ENCODE results near the gene DIAPH2. TPM values are rescaled to one million over a fixed set of nuclear protein-coding genes. Genes with fewer than 3 reads are reported as not detected.

DIAPH2 gene
- total RNA-seq, 3 donors from 2014 or later: 27.4 to 66.4 (median 30.8) TPM

DNA sequence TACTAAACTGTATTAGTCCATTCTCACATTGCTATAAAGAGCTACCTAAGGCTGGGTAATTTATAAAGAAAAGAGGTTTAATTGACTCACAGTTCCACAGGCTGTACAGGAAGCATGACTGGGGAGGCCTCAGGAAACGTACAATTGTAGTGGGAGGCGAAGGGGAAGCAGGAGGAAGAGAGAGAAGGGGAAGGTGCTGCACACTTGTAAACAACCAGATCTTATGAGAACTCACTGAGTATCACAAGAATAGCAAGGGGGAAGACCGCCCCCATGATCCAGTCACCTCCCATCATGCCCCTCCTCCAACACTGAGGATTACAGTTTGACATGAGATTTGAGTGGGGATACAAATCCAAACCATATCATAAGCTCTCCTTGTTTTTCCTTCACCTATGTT lies 239.9 kb downstream of the DIAPH2 start:
- intact Hi-C loops (cut with DNase I; ENCODE audit: low total_unique reads): no loop called here
- Histone ChIP-seq H3K9me3 (no peaks in the 10 kb centered on the region), H3K27ac (no peak overlapping the region), H3K4me3 (no peak overlapping the region), H3K4me1 (no peaks in the 10 kb centered on the region), H3K36me3 (no peaks in the 10 kb centered on the region), H3K27me3 (peaks cover 0 to 11% of the 10 kb centered on the region in 2 donors)
- TF ChIP-seq POLR2AphosphoS5 (IDR thresholded peaks at IDR 0.05) (no peak), POLR2A (IDR thresholded peaks at IDR 0.05) (no peak)
- TF ChIP-seq, protein P1, sequence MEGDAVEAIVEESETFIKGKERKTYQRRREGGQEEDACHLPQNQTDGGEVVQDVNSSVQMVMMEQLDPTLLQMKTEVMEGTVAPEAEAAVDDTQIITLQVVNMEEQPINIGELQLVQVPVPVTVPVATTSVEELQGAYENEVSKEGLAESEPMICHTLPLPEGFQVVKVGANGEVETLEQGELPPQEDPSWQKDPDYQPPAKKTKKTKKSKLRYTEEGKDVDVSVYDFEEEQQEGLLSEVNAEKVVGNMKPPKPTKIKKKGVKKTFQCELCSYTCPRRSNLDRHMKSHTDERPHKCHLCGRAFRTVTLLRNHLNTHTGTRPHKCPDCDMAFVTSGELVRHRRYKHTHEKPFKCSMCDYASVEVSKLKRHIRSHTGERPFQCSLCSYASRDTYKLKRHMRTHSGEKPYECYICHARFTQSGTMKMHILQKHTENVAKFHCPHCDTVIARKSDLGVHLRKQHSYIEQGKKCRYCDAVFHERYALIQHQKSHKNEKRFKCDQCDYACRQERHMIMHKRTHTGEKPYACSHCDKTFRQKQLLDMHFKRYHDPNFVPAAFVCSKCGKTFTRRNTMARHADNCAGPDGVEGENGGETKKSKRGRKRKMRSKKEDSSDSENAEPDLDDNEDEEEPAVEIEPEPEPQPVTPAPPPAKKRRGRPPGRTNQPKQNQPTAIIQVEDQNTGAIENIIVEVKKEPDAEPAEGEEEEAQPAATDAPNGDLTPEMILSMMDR (IDR thresholded peaks at IDR 0.05): no peak
- DNase-seq (ENCODE audit: low spot score in 2 of 2): no peak

- intact Hi-C loops (cut with DNase I; ENCODE audit: low total_unique reads): no loop called here
- no peak for TF ChIP-seq POLR2A (IDR thresholded peaks at IDR 0.05)
- no peak for TF ChIP-seq POLR2AphosphoS5 (IDR thresholded peaks at IDR 0.05)
- TF ChIP-seq, protein P1 (IDR thresholded peaks at IDR 0.05): no peak
- H3K27me3 ChIP-seq: peaks cover 0 to 7% of the 10 kb centered on the region in 2 donors
- no peaks in the 10 kb centered on the region for H3K9me3 ChIP-seq
- H3K4me3 ChIP-seq: no peak overlapping the region
- no peak for DNase-seq (ENCODE audit: low spot score in 2 of 2)
- no peaks in the 10 kb centered on the region for H3K36me3 ChIP-seq
- H3K27ac ChIP-seq: no peak overlapping the region
- H3K4me1 ChIP-seq: no peaks in the 10 kb centered on the region
Observed at GRCh38 chrX:96929036-96929435, 244.4 kb downstream of the DIAPH2 start.

GRCh38 chrX:96957718-96958117 lies 273.1 kb downstream of the DIAPH2 start:
- intact Hi-C loops (cut with DNase I; ENCODE audit: low total_unique reads): no loop called here
- no peaks in the 10 kb centered on the region for H3K36me3 ChIP-seq
- peaks cover 15 to 41% of the 10 kb centered on the region in 2 donors for H3K9me3 ChIP-seq
- no peaks in the 10 kb centered on the region for H3K4me1 ChIP-seq
- no peak overlapping the region for H3K4me3 ChIP-seq
- DNase-seq (ENCODE audit: low spot score in 2 of 2): no peak
- TF ChIP-seq, protein P1 (IDR thresholded peaks at IDR 0.05): no peak
- TF ChIP-seq POLR2A (IDR thresholded peaks at IDR 0.05): no peak
- no peak for TF ChIP-seq POLR2AphosphoS5 (IDR thresholded peaks at IDR 0.05)
- peaks cover 0 to 4% of the 10 kb centered on the region in 2 donors for H3K27me3 ChIP-seq
- no peak overlapping the region for H3K27ac ChIP-seq

DNA sequence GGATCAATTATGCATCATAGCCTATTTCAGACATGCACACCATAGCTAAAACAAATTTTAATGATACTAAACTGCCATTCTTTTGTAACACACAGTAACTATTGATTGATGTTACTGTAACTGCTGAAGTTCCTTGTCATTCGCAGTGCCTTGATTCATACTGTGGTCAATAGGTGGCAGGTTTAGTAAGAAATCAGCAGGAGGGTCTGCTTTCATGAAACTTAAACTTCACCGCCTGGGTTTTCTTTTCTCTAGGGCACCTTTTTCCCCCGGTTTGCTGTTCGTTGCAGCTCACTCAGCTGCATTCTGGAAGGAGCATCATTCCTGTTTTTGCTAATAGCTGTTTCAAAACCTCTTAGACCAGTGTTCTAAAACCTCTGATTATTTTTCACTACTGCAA lies 287.2 kb downstream of the DIAPH2 start:
- TF ChIP-seq, protein P1 (IDR thresholded peaks at IDR 0.05): no peak
- no peak for TF ChIP-seq POLR2AphosphoS5 (IDR thresholded peaks at IDR 0.05)
- no peak for TF ChIP-seq POLR2A (IDR thresholded peaks at IDR 0.05)
- intact Hi-C loops (cut with DNase I; ENCODE audit: low total_unique reads): no loop called here
- peaks cover 0 to 5% of the 10 kb centered on the region in 2 donors for H3K9me3 ChIP-seq

DNA sequence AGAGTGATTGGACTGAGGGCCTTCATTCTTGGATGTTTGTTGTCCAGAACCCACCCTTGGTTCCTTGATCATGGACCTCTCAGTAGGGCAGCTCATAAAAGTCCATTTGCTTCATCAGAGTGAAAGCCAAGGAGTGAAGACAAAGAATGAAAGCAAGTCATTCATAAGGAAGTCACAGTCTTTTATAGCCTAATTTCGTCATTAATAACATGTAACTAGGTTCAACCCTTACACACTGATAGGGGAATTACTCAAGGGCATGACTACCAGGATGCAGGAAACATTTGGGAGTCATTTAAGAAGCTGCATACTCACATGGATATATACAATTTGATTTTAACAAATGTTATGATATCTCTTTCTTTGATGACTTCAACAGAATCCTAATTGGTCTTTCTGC lies 294.3 kb downstream of the DIAPH2 start:
- TF ChIP-seq POLR2A (IDR thresholded peaks at IDR 0.05) (no peak), POLR2AphosphoS5 (IDR thresholded peaks at IDR 0.05) (no peak)
- TF ChIP-seq, protein P1 (IDR thresholded peaks at IDR 0.05): no peak

More for the DNA sequence above, 287.2 kb downstream of the DIAPH2 start:
- Histone ChIP-seq H3K4me3 (no peak overlapping the region), H3K36me3 (no peaks in the 10 kb centered on the region), H3K4me1 (no peaks in the 10 kb centered on the region), H3K27me3 (no peaks in the 10 kb centered on the region), H3K27ac (no peak overlapping the region)
- DNase-seq (ENCODE audit: low spot score in 2 of 2): no peak

More for the DNA sequence above, 294.3 kb downstream of the DIAPH2 start:
- DNase-seq (ENCODE audit: low spot score in 2 of 2): no peak
- peaks cover 0 to 6% of the 10 kb centered on the region in 2 donors for H3K27me3 ChIP-seq
- no peaks in the 10 kb centered on the region for H3K9me3 ChIP-seq
- H3K36me3 ChIP-seq: no peaks in the 10 kb centered on the region
- no peak overlapping the region for H3K27ac ChIP-seq
- no peak overlapping the region for H3K4me3 ChIP-seq
- intact Hi-C loops (cut with DNase I; ENCODE audit: low total_unique reads): no loop called here
- no peaks in the 10 kb centered on the region for H3K4me1 ChIP-seq

All from breast epithelium (tissue), 4 donors.